Gastroesophageal sphincter (tissue), 4 donors: ENCODE data around the gene NAT9. TPM values are rescaled to one million over a fixed set of nuclear protein-coding genes. Genes with fewer than 3 reads are reported as not detected.

Experiments
- ATAC-seq: fragments of 150-250 bp; one replicate; pipeline ENCODE4 v1.9.1; 2016; ENCODE audit warnings: mild to moderate bottlenecking, moderate library complexity
- H3K27ac ChIP-seq, 4 donors: fragments of 200-600 bp; sonication (generic) in 3 of 4; 1 replicate in 3 of 4; 2 replicates in 1 of 4; pipeline ENCODE4 v1.5.1; 2016 to 2019
- H3K27me3 ChIP-seq: fragments of 200-600 bp; sonication (generic); one replicate; pipeline ENCODE4 v1.5.1; 2019
- H3K36me3 ChIP-seq, 2 donors: fragments of 200-600 bp; sonication (generic); one replicate each; pipeline ENCODE4 v1.5.1; 2019; ENCODE audit warnings: control low read depth in 1 of 2
- H3K4me1 ChIP-seq, 3 donors: fragments of 200-600 bp; sonication (generic); 1 replicate in 2 of 3; 2 replicates in 1 of 3; pipeline ENCODE4 v1.5.1; 2016 to 2019; ENCODE audit warnings: control low read depth in 2 of 3
- H3K4me3 ChIP-seq, 2 donors: fragments of 200-600 bp; sonication (generic); one replicate each; pipeline ENCODE4 v1.5.1; 2019; ENCODE audit warnings: mild to moderate bottlenecking in 1 of 2, moderate library complexity in 1 of 2
- H3K9me3 ChIP-seq, 3 donors: fragments of 200-600 bp; sonication (generic); one replicate each; pipeline ENCODE4 v1.5.1; 2017 to 2019; ENCODE audit warnings: control low read depth in 2 of 3
- EP300 ChIP-seq: sonication (generic); formaldehyde crosslinking; IDR thresholded peaks from one replicate; pipeline ENCODE4 v1.6.1; 2017; ENCODE audit warnings: antibody characterized with exemption, mild to moderate bottlenecking
- POLR2A ChIP-seq, 2 donors: fragments of 450-650 bp; IDR thresholded peaks; one replicate each; pipeline ENCODE4 v1.6.1; 2017; ENCODE audit warnings: antibody characterized with exemption in 2 of 2, mild to moderate bottlenecking in 2 of 2, moderate library complexity in 1 of 2
- POLR2AphosphoS5 ChIP-seq: sonication (generic); formaldehyde crosslinking; IDR thresholded peaks from one replicate; pipeline ENCODE4 v1.6.1; 2017; ENCODE audit warnings: antibody characterized with exemption
- WGBS, 2 donors: methylation state at CpG; one replicate each; pipeline ENCODE4 v1.1.5; 2018; ENCODE audit warnings: low coverage in 1 of 2; 5-methylcytosine and 5-hydroxymethylcytosine counted together
- total RNA-seq, 4 donors: library from RNA; depleted of rRNA; stranded (reverse); fragments of >200 nt; gene quantifications; one replicate each; pipeline ENCODE4 v1.1.0, GENCODE V29; 2016
- TF ChIP-seq, protein P1 (sequence below), 4 experiments: fragments of 200-600 bp in 2 of 4; fragments of 450-650 bp in 2 of 4; sonication (generic) in 1 of 4; IDR thresholded peaks; one replicate each; pipeline ENCODE4 v1.5.1; 2017 to 2019; ENCODE audit warnings: antibody characterized with exemption in 4 of 4, mild to moderate bottlenecking in 2 of 4, moderate library complexity in 2 of 4

Gene NAT9
- total RNA-seq, 4 donors from 2014 or later, result 21.7 to 34.7 (median 26.3) TPM

DNA sequence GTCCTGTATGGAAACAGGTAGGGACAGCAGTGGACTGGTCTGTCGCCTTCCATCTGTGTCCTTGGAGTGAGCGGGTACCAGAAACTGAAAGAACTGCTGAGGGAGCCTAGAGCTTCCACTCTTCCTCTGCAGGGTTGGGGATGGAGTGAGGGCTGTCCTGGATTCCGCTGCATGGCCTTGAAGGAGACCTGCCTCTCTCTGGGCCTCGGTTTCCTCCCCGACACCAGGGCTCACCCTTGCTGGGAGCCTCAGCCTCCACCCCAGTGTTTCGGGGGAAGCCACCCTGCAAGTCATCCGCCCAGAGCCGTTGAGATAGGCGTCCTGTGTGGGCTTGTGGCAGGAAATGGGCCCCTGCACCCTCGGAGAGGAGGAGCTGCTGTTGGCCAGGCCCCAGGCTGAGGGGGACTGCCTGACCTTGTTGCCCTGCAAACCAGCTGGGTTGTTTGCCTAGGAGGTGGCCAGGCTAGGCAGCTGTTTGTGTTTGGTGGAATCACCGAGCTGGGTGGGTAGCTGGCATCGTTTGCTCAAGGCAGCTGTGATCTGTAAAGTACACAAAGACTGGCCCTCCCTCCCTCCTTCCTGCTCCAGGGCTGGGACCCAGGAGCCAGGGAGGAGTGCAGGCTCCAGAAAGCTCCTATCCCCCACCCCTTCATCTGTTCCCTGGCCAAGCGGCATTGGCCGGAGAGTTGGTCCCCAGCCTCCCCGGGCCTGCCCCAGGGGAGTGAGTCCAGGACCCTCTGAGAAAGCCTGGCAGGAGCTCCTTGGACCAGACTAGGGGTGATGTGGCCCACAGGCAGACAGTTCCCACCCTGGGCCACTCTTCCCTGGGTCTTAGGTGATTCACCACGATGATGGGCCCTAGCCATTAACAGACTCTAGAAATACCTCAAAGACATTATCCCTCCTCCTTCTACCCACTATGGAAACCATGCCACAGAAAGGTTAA is 37.8 kb downstream of the NAT9 start:
- Histone ChIP-seq H3K4me3 (peak overlapping the region in 1 of 2 donors; percentile 45), H3K27ac (peak overlapping the region in 1 of 4 donors; percentile 69), H3K9me3 (no peaks in the 10 kb centered on the region), H3K27me3 (peaks cover 95% of the 10 kb centered on the region), H3K36me3 (no peaks in the 10 kb centered on the region), H3K4me1 (peaks cover 0 to 28% (median 8%) of the 10 kb centered on the region in 3 donors)
- peak; percentile 16 for ATAC-seq
- 38 to 74% methylated on average over 1 to 4 of the region's 16 CpGs for WGBS, 2 donors
- TF ChIP-seq POLR2A (IDR thresholded peaks at IDR 0.05) (no peak), POLR2AphosphoS5 (no peak), EP300 (no peak)
- TF ChIP-seq, protein P1, sequence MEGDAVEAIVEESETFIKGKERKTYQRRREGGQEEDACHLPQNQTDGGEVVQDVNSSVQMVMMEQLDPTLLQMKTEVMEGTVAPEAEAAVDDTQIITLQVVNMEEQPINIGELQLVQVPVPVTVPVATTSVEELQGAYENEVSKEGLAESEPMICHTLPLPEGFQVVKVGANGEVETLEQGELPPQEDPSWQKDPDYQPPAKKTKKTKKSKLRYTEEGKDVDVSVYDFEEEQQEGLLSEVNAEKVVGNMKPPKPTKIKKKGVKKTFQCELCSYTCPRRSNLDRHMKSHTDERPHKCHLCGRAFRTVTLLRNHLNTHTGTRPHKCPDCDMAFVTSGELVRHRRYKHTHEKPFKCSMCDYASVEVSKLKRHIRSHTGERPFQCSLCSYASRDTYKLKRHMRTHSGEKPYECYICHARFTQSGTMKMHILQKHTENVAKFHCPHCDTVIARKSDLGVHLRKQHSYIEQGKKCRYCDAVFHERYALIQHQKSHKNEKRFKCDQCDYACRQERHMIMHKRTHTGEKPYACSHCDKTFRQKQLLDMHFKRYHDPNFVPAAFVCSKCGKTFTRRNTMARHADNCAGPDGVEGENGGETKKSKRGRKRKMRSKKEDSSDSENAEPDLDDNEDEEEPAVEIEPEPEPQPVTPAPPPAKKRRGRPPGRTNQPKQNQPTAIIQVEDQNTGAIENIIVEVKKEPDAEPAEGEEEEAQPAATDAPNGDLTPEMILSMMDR (IDR thresholded peaks at IDR 0.05), result no peak

- peak overlapping the region in 1 of 2 donors; percentile 45 for H3K4me3 ChIP-seq
- no CpG with 5 or more reads among the region's 38 CpGs for WGBS, 2 donors
- no peaks in the 10 kb centered on the region for H3K9me3 ChIP-seq
- H3K27ac ChIP-seq, result peak overlapping the region in 2 of 4 donors; percentile 59 to 69
- no peaks in the 10 kb centered on the region for H3K36me3 ChIP-seq
- H3K27me3 ChIP-seq, result peaks cover 95% of the 10 kb centered on the region
- peaks cover 0 to 28% (median 8%) of the 10 kb centered on the region in 3 donors for H3K4me1 ChIP-seq
- TF ChIP-seq, protein P1 (IDR thresholded peaks at IDR 0.05), result peak in 2 of 4 experiments; percentile 12 to 32
- TF ChIP-seq EP300, result no peak
- ATAC-seq, result no peak
These were observed 38.7 kb downstream of the NAT9 start for GRCh38 chr17:74737299-74738050.

- Histone ChIP-seq H3K36me3 (no peaks in the 10 kb centered on the region), H3K4me1 (peaks cover 0 to 28% (median 8%) of the 10 kb centered on the region in 3 donors), H3K9me3 (no peaks in the 10 kb centered on the region), H3K27me3 (peaks cover 95% of the 10 kb centered on the region), H3K27ac (peak within 1 kb of the TSS in 3 of 4 donors; percentile 59 to 69 (median 63)), H3K4me3 (peak within 1 kb of the TSS in 1 of 2 donors; percentile 45)
- WGBS, 2 donors, result 6% methylated on average over 21 of the region's 67 CpGs; no CpG with 5 or more reads in 1 of the 2 donors
- TF ChIP-seq, protein P1 (IDR thresholded peaks at IDR 0.05), result peak in 1 of 4 experiments; percentile 48
- no peak for TF ChIP-seq POLR2AphosphoS5
- ATAC-seq, result peak; percentile 77
These were observed 39.4 kb downstream of the NAT9 start, which contains the start of gene RAB37 for GRCh38 chr17:74736513-74737298. Gene RAB37 (plus strand): TSS chr17:74737256. CDS start chr17:74737273, 17 bp downstream.

DNA sequence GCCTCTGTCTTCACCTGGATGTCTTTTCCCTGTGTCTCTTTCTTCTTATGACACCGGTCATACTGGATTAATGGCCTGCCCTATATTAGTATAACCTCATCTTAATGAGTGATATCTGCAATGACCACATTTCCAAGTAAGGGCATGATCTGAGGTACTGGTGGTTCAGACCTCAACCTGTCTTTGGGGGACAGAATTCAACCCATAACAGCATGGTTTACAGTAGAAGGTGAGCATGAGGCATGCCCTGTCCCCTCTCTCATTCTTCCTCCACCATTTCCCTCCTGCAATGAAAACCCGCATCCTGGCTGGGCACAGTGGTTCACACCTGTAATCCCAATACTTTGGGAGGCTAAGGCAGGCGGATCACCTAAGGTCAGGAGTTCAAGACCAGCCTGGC is 41.9 kb downstream of the NAT9 start:
- Histone ChIP-seq H3K4me3 (no peak overlapping the region), H3K27ac (no peak overlapping the region), H3K36me3 (no peaks in the 10 kb centered on the region), H3K27me3 (peaks cover 91% of the 10 kb centered on the region), H3K4me1 (peaks cover 0 to 28% (median 8%) of the 10 kb centered on the region in 3 donors), H3K9me3 (no peaks in the 10 kb centered on the region)
- TF ChIP-seq POLR2A (IDR thresholded peaks at IDR 0.05) (no peak), EP300 (no peak), POLR2AphosphoS5 (no peak)
- TF ChIP-seq, protein P1 (IDR thresholded peaks at IDR 0.05), result no peak
- no peak for ATAC-seq
- WGBS, 2 donors, result 80 to 90% methylated on average over 1 of the region's 3 CpGs
